Caco-2 (cell line): Measurements from ENCODE around the gene MVB12B. TPM values are rescaled to one million over a fixed set of nuclear protein-coding genes. Genes with fewer than 3 reads are reported as not detected.

Experiments used
- BruUV-seq: library from RNA; stranded (reverse); fragments of 400-500 nt; replicated peaks from 2 replicates; lab custom pipeline; 2021; lab: Mats Ljungman, UMichigan
- CTCF ChIA-PET: fragments of 300-600 bp; sonication (Branson Sonifier 250); formaldehyde crosslinking; loops from one replicate; lab custom pipeline; 2022; ENCODE audit warnings: antibody characterized with exemption; lab: Charles Lee
- POLR2A ChIA-PET: fragments of 300-600 bp; sonication (Branson Sonifier 250); formaldehyde crosslinking; loops from one replicate; lab custom pipeline; 2022; ENCODE audit warnings: antibody characterized with exemption; lab: Charles Lee
- DNase-seq, 2 experiments: peaks; one replicate each; pipeline versions ENCODE4 v3.0.0 to v3.0.0-alpha.2; 2020 to 2022
- H3K27me3 ChIP-seq: replicated peaks from 2 replicates; pipeline ENCODE4 v1.6.0; 2011; ENCODE audit warnings: low read length; ENCODE audit not compliant: control insufficient read depth, insufficient read depth
- H3K36me3 ChIP-seq: 2 replicates; pipeline ENCODE4 v1.5.1; 2011; ENCODE audit warnings: low read length; ENCODE audit not compliant: control insufficient read depth, insufficient read depth
- H3K4me1 ChIP-seq: fragments of 250-450 bp; sonication (Bioruptor Pico); 2 replicates; pipeline ENCODE4 v1.5.1; 2020; ENCODE audit warnings: mild to moderate bottlenecking
- H3K4me3 ChIP-seq: 2 replicates; pipeline ENCODE4 v1.5.1; 2011; ENCODE audit warnings: low read depth, mild to moderate bottlenecking, control low read depth, low read length
- H3K9me3 ChIP-seq: fragments of 250-450 bp; sonication (Bioruptor Pico); 2 replicates; pipeline ENCODE4 v1.5.1; 2020; ENCODE audit warnings: mild to moderate bottlenecking, moderate library complexity
- H3K27ac Mint-ChIP-seq: one replicate; pipeline ENCODE4 v1.8.0; 2022; ENCODE audit warnings: mixed read lengths; ENCODE audit not compliant: unreplicated experiment
- H3K27me3 Mint-ChIP-seq: one replicate; pipeline ENCODE4 v1.8.0; 2022; ENCODE audit warnings: mixed read lengths; ENCODE audit not compliant: insufficient read depth, unreplicated experiment
- H3K36me3 Mint-ChIP-seq: one replicate; pipeline ENCODE4 v1.8.0; 2022; ENCODE audit warnings: mild to moderate bottlenecking, mixed read lengths; ENCODE audit not compliant: insufficient read depth, unreplicated experiment
- H3K4me1 Mint-ChIP-seq: one replicate; pipeline ENCODE4 v1.8.0; 2022; ENCODE audit warnings: low read depth, mixed read lengths; ENCODE audit not compliant: unreplicated experiment
- H3K4me3 Mint-ChIP-seq: one replicate; pipeline ENCODE4 v1.8.0; 2022; ENCODE audit warnings: mild to moderate bottlenecking, moderate library complexity, mixed read lengths; ENCODE audit not compliant: unreplicated experiment
- H3K9me3 Mint-ChIP-seq: one replicate; pipeline ENCODE4 v1.8.0; 2022; ENCODE audit warnings: mixed read lengths; ENCODE audit not compliant: unreplicated experiment
- CTCF ChIP-seq, 2 experiments: fragments of 200-600 bp in 1 of 2; IDR thresholded peaks; 1 replicate in 1 of 2; 2 replicates in 1 of 2; pipeline versions ENCODE4 v1.5.1 to v1.8.0; 2011 to 2022; ENCODE audit warnings: antibody characterized with exemption in 1 of 2, control low read depth in 1 of 2, inconsistent platforms in 1 of 2, low read depth in 1 of 2, low read length in 1 of 2, mild to moderate bottlenecking in 1 of 2, moderate library complexity in 1 of 2; ENCODE audit not compliant: insufficient read depth in 1 of 2, severe bottlenecking in 1 of 2, unreplicated experiment in 1 of 2
- intact Hi-C: fragments of 100-400 bp; cut with micrococcal nuclease; formaldehyde crosslinking; loops from one replicate; pipeline ENCODE4 v1.10.0; 2022; ENCODE audit not compliant: unreplicated experiment
- total RNA-seq: library from RNA; stranded (reverse); gene quantifications from 2 replicates; pipeline ENCODE4 v1.2.3, GENCODE V29; 2022

The MVB12B gene
- total RNA-seq, 1 experiment from 2014 or later: 24.4 TPM

- Histone ChIP-seq H3K27me3 (no peaks in the 10 kb centered on the region), H3K4me3 (no peak overlapping the region), H3K9me3 (no peaks in the 10 kb centered on the region), H3K36me3 (no peaks in the 10 kb centered on the region), H3K4me1 (no peaks in the 10 kb centered on the region)
- H3K4me3 Mint-ChIP-seq: no peak overlapping the region
- intact Hi-C loops: no loop called here
- H3K36me3 Mint-ChIP-seq: no peaks in the 10 kb centered on the region
- ChIA-PET CTCF (no interaction called here), POLR2A (no interaction called here)
- no peak for TF ChIP-seq CTCF (IDR thresholded peaks at IDR 0.05; ENCODE audit: insufficient read depth in 1 of 2, low read depth in 1 of 2, low read length in 1 of 2, severe bottlenecking in 1 of 2, unreplicated experiment in 1 of 2)
- no peaks in the 10 kb centered on the region for H3K27me3 Mint-ChIP-seq
- no peak overlapping the region for H3K27ac Mint-ChIP-seq
- no peaks in the 10 kb centered on the region for H3K9me3 Mint-ChIP-seq
- DNase-seq: no peak
- H3K4me1 Mint-ChIP-seq: no peaks in the 10 kb centered on the region
- BruUV-seq: no TSS peak
Measured at GRCh38 chr9:126287166-126287866, 39.3 kb upstream of the MVB12B start.

DNA sequence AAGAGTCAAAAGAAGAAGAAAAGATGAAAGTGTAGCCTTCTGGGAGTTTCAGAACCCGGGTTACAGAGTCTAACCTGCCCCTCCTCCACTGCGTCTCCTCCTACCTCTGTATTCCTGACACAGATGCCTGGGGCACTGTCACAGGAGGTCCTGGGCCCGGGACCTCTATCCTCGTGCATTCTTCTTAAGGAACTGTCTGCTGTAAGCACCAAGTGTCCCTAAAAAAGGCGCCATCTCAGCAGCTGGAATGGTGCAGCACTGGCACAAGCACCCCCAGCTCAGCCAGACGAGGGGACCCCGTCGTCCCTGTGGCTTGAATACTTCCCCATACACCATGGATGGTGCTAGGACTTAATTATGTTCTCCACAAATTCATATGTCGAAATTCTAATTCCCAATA, 35.8 kb upstream of the MVB12B start:
- Mint-ChIP-seq H3K27ac (no peak overlapping the region), H3K9me3 (no peaks in the 10 kb centered on the region), H3K4me1 (no peaks in the 10 kb centered on the region), H3K27me3 (no peaks in the 10 kb centered on the region), H3K36me3 (no peaks in the 10 kb centered on the region), H3K4me3 (no peak overlapping the region)
- Histone ChIP-seq H3K9me3 (no peaks in the 10 kb centered on the region), H3K4me3 (no peak overlapping the region), H3K4me1 (no peaks in the 10 kb centered on the region), H3K27me3 (no peaks in the 10 kb centered on the region), H3K36me3 (no peaks in the 10 kb centered on the region)
- POLR2A ChIA-PET: no interaction called here
- no peak for TF ChIP-seq CTCF (IDR thresholded peaks at IDR 0.05; ENCODE audit: insufficient read depth in 1 of 2, low read depth in 1 of 2, low read length in 1 of 2, severe bottlenecking in 1 of 2, unreplicated experiment in 1 of 2)
- CTCF ChIA-PET: no interaction called here
- no TSS peak for BruUV-seq
- DNase-seq: no peak
- intact Hi-C loops: no loop called here

DNA sequence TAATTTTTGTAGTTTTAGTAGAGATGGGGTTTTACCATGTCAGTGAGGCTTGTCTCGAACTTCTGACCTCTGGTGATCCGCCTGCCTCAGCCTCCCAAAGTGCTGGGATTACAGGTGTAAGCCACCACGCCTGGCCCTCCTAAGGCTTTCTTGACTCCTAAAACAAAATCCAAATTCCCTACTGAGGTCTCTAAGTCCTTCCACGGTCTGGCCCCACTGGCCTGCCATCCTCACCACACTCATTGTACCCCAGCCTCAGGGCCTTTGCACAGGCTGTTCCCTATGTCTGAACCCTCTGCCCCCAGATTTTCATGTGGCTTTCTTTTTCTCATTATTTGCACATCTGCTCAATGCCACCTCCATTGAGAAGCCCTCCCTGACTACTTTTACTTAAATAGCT, 34.7 kb upstream of the MVB12B start:
- CTCF ChIA-PET: no interaction called here
- H3K4me1 ChIP-seq: no peaks in the 10 kb centered on the region
- H3K4me1 Mint-ChIP-seq: no peaks in the 10 kb centered on the region
- no peaks in the 10 kb centered on the region for H3K27me3 Mint-ChIP-seq
- H3K9me3 ChIP-seq: no peaks in the 10 kb centered on the region
- TF ChIP-seq CTCF (IDR thresholded peaks at IDR 0.05; ENCODE audit: insufficient read depth in 1 of 2, low read depth in 1 of 2, low read length in 1 of 2, severe bottlenecking in 1 of 2, unreplicated experiment in 1 of 2): no peak
- intact Hi-C loops: no loop called here
- no peaks in the 10 kb centered on the region for H3K27me3 ChIP-seq
- H3K36me3 ChIP-seq: no peaks in the 10 kb centered on the region
- no peak for DNase-seq
- BruUV-seq: no TSS peak
- no peak overlapping the region for H3K27ac Mint-ChIP-seq
- no peaks in the 10 kb centered on the region for H3K36me3 Mint-ChIP-seq
- H3K4me3 Mint-ChIP-seq: no peak overlapping the region
- H3K4me3 ChIP-seq: no peak overlapping the region
- POLR2A ChIA-PET: no interaction called here
- no peaks in the 10 kb centered on the region for H3K9me3 Mint-ChIP-seq
